Left lung (tissue), 10 donors: Measurements from ENCODE around the gene ADRA2B. TPM values are rescaled to one million over a fixed set of nuclear protein-coding genes. Genes with fewer than 3 reads are reported as not detected.
A peak's percentile ranks its signal among the peaks of the same experiment; 100 is the strongest.

Experiments used
- ATAC-seq: fragments of 200-7000 bp; cut with Tn5 transposase; one replicate; pipeline ENCODE4 v1.9.1; 2020; ENCODE audit warnings: moderate library complexity
- DNase-seq, 4 donors: peaks; one replicate each; pipeline ENCODE4 v3.0.0-alpha.2; 2013 to 2020
- H3K27ac ChIP-seq, 2 donors: fragments of 200-600 bp; sonication (generic) in 1 of 2; one replicate each; pipeline versions ENCODE4 v1.5.0 to v1.8.0; 2020 to 2021
- H3K27me3 ChIP-seq, 2 donors: fragments of 200-600 bp; sonication (generic) in 1 of 2; one replicate each; pipeline versions ENCODE4 v1.5.0 to v1.8.0; 2020 to 2021
- H3K36me3 ChIP-seq, 2 donors: fragments of 200-600 bp; sonication (generic) in 1 of 2; one replicate each; pipeline versions ENCODE4 v1.5.0 to v1.8.0; 2020 to 2021
- H3K4me1 ChIP-seq, 2 donors: fragments of 200-600 bp; one replicate each; pipeline ENCODE4 v1.8.0; 2021
- H3K4me3 ChIP-seq, 2 donors: fragments of 200-600 bp; sonication (generic) in 1 of 2; one replicate each; pipeline versions ENCODE4 v1.5.0 to v1.8.0; 2020 to 2021; ENCODE audit warnings: mild to moderate bottlenecking in 1 of 2
- H3K9me3 ChIP-seq, 2 donors: fragments of 200-600 bp; sonication (generic) in 1 of 2; one replicate each; pipeline versions ENCODE4 v1.5.0 to v1.8.0; 2020 to 2021
- CTCF ChIP-seq, 2 donors: fragments of 200-600 bp; sonication (generic) in 1 of 2; IDR thresholded peaks; one replicate each; pipeline versions ENCODE4 v1.5.0 to v1.8.0; 2021; ENCODE audit warnings: antibody characterized with exemption in 2 of 2
- intact Hi-C, 2 donors: fragments of 100-400 bp; cut with DNase I; formaldehyde crosslinking; loops; one replicate each; pipeline versions ENCODE4 v1.11.2 to v1.14.2; 2022
- polyA plus RNA-seq, 6 donors: library from polyadenylated mRNA; unstranded; fragments of 120-200 nt; gene quantifications; one replicate each; pipeline ENCODE4 v1.2.1, GENCODE V29; 2013; ENCODE audit not compliant: insufficient read length in 6 of 6
- total RNA-seq, 2 donors: library from RNA; stranded (reverse); fragmentation: NEBNext Ultra II Directional; extraction: Animal tissue kit (Norgen Biotek cat#: 25700); gene quantifications; one replicate each; pipeline ENCODE4 v1.2.1, GENCODE V29; 2021
- donor health status: DM: no; HTN: yes; CAD: no.
- donor health status: DM: no; HTN: no; CAD: no.

The ADRA2B gene
- total and polyA plus RNA-seq, 8 donors, result 0.20 to 2.3 (median 1.2) TPM

DNA sequence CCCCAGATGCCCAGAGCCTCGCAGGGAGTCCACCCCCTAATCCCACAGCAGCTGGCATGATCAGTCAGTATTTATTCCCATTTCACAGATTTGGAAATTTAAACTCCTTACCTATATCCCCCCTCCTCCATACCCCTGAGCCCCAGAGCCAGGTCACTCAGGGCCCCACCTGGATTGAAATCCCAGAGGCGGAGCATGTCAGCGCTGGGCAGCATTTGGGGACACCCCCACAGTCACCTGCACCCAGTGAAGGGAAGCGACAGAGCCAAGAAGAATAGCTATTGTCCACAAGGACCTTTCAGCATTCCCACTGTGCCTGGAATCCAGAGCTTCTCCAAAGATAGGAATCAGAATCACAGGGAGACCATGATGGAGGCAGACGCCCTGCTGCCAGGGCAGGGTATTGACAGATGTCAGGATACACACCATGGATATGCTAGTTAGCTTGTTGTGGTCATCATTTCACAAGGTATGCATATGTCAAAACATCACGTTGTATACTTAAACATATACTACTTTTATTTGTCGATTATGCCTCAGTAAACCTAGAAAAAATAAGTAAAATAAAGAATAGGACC lies 22.9 kb upstream of the ADRA2B start:
- H3K4me3 ChIP-seq, result no peak overlapping the region
- H3K27ac ChIP-seq, result no peak overlapping the region
- no peaks in the 10 kb centered on the region for H3K9me3 ChIP-seq
- intact Hi-C loops, result no loop called here
- ATAC-seq (no peak), DNase-seq (peak in 1 of 4 donors; percentile 16)
- H3K36me3 ChIP-seq, result no peaks in the 10 kb centered on the region
- peaks cover 2 to 18% of the 10 kb centered on the region in 2 donors for H3K4me1 ChIP-seq
- H3K27me3 ChIP-seq, result peaks cover 0 to 16% of the 10 kb centered on the region in 2 donors
- TF ChIP-seq CTCF (IDR thresholded peaks at IDR 0.05), result no peak

DNA sequence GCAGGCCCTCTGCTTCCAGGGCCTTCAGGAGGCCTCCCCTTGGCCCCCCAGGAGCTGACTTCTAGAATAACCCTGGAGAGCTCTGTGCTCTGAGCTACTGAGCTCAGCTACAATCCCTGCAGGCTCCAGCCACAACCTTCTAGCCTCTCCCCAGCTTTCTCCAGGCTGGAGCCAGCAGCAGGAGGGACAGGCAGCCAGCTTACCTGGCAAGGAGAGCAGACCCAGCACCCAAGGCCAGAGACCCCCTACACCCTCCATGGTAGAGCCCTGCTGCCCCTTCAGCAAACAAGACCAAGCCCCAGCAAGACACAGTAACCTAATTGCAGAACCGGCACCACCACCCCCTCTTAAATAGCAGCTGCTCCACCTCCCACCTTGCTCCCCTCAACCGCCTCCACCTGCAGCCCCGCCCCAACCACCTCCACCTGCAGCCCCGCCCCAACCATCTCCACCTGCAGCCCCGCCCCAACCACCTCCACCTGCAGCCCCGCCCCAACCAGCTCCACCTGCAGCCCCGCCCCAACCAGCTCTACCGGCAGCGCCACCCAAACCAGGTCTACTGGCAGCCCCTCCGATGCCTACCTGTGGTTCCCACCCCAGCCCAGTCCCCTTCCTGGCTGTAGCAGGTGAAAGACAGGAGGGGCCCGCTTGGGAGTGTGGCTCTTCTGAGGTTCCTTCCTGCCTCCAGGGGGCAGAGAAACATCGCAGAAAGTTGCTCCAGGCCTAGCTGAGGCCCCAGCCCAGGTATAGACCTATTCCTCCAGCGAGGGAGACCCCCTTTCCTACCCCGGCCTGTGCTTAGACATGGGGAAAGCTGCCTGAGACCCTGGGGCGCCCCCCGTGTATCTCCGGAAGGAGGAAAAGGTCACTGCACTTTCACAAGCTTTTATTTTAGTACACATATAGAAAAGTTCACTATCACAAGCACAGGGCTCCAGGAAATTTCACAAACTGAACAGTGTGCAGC lies 22.1 kb upstream of the ADRA2B start, which contains the start of gene ASTL:
Gene ASTL (minus strand): TSS at position 324 of the 967 bp plus-strand sequence. CDS start 66 bp downstream, at position 258.
- Histone ChIP-seq H3K9me3 (no peaks in the 10 kb centered on the region), H3K4me3 (no peak within 1 kb of the TSS), H3K27me3 (peaks cover 0 to 8% of the 10 kb centered on the region in 2 donors), H3K4me1 (peaks cover 0 to 10% of the 10 kb centered on the region in 2 donors), H3K27ac (no peak within 1 kb of the TSS), H3K36me3 (no peaks in the 10 kb centered on the region)
- intact Hi-C loops, result no loop called here
- ATAC-seq (peak; percentile 83), DNase-seq (peak; percentile 42 to 84 (median 72))
- TF ChIP-seq CTCF (IDR thresholded peaks at IDR 0.05), result peak; percentile 31 to 56

DNA sequence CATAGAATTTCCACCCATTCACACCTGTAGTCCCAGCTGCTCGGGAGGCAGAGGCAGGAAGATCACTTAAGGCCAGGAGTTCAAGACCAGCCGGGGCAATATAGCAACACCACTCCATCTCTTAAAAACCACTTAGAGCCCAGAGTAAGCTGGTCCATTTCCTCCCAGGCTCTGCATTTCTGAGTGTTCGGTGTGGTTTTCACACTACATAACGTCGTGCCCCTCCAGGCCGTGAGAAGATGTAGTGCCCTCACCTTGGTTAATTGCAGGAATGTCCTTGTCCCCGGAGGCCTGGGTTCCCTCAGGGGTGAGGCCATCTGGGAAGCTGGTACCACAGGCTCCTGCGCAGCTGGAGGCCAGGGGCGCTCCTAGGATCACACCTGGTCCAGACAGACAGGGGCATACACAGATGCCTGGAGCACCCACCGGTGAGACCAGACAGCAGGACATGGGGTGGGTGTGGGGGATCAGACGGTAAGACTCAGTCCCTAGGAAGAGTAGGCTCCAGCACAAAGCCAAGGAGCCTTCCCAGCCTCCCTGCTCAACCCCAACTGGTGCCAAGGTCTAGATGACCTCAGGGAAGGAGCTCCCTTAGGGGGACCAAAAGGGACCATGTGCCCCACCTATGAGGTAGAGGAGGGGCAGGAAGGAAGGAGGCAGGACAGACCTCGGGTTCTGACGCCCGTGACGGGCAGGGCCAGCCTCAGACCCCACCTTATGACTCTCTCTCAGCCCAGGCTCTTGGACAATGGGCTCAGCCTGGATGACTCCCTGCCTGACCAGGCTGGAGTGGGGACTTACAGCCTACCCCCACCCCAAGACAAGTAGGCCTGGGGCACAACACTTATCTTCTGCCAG lies 21.2 kb upstream of the ADRA2B start:
- no peak overlapping the region for H3K4me3 ChIP-seq
- no peaks in the 10 kb centered on the region for H3K9me3 ChIP-seq
- intact Hi-C loops, result no loop called here
- peak in 1 of 4 donors; percentile 51 for DNase-seq
- no peaks in the 10 kb centered on the region for H3K36me3 ChIP-seq
- ATAC-seq, result no peak
- no peak for TF ChIP-seq CTCF (IDR thresholded peaks at IDR 0.05)
- H3K27ac ChIP-seq, result no peak overlapping the region
- peaks cover 0 to 6% of the 10 kb centered on the region in 2 donors for H3K27me3 ChIP-seq
- peaks cover 0 to under 1% of the 10 kb centered on the region in 2 donors for H3K4me1 ChIP-seq

DNA sequence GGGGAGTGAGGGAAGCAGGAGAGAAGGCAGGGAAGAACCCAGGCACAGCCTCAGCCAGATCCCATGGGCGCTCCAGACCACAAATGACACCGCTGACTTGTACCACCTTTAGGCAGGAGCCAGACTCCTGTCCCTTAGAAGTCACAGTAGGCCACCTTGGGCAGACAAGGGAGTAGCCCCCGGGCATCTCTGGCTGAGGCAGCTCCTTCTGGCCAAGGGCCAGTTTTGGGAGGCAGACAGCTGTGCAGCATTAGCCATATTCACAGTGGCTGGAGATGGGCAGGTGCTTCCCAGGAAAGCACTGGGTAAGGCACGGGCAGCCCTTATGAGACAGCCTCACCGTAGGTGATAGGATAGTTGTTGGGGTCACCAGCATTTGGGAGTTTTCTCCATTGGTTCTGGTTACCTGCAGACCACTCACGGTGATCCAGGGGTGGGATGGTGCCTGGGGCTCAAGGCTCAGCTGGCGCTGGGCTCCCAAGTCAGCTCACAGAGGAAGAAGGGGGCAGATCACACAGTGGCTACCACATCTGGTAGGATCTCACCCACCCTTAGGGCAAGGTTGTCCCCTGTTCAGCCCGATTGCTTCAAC lies 19.9 kb upstream of the ADRA2B start:
- no peaks in the 10 kb centered on the region for H3K4me1 ChIP-seq
- ATAC-seq, result no peak
- H3K27ac ChIP-seq, result no peak overlapping the region
- H3K4me3 ChIP-seq, result no peak overlapping the region
- no peaks in the 10 kb centered on the region for H3K36me3 ChIP-seq
- peaks cover 0 to 6% of the 10 kb centered on the region in 2 donors for H3K27me3 ChIP-seq
- intact Hi-C loops, result no loop called here
- TF ChIP-seq CTCF (IDR thresholded peaks at IDR 0.05), result no peak
- DNase-seq, result peak in 1 of 4 donors; percentile 25
- H3K9me3 ChIP-seq, result no peaks in the 10 kb centered on the region
